ENCODE measurements around the gene CEACAM3. TPM values are rescaled to one million over a fixed set of nuclear protein-coding genes. Genes with fewer than 3 reads are reported as not detected.

Gene CEACAM3
- total and polyA plus RNA-seq, 4 donors = 0.37 to 0.70 (median 0.59) TPM; not detected in 1

- no peaks in the 10 kb centered on the region for H3K9me3 ChIP-seq (ENCODE audit: control insufficient read depth in 4 of 4, low read length in 3 of 4)
- no peaks in the 10 kb centered on the region for H3K36me3 ChIP-seq (ENCODE audit: control insufficient read depth in 4 of 4, insufficient read depth in 3 of 4, low read depth in 1 of 4, low read length in 3 of 4)
- no peak overlapping the region for H3K9ac ChIP-seq (ENCODE audit: low read depth in 1 of 2, low read length in 2 of 2)
- H3K27ac ChIP-seq (ENCODE audit: low read depth in 1 of 2, low read length in 2 of 2) = no peak overlapping the region
- H3K4me3 ChIP-seq (ENCODE audit: low read depth in 1 of 3, low read length in 3 of 3) = no peak overlapping the region
- TF ChIP-seq RAD21 (IDR thresholded peaks at IDR 0.05) (peak in 1 of 2 donors; percentile 47), CTCF (IDR thresholded peaks at IDR 0.05; ENCODE audit: low read depth, low read length, missing input control) (peak; percentile 56), REST (IDR thresholded peaks at IDR 0.05) (no peak)
- peak; percentile 70 for DNase-seq (ENCODE audit: low spot score)
- no peaks in the 10 kb centered on the region for H3K4me1 ChIP-seq (ENCODE audit: control insufficient read depth in 4 of 4, insufficient read depth in 4 of 4, low read length in 3 of 4)
- peaks cover 0 to 6% (median 1%) of the 10 kb centered on the region in 4 donors for H3K27me3 ChIP-seq (ENCODE audit: control insufficient read depth in 4 of 4, insufficient read depth in 4 of 4, low read length in 3 of 4)
- WGBS = 8% methylated on average over 12 of the region's 12 CpGs
These were observed 43.2 kb upstream of the CEACAM3 start for GRCh38 chr19:41753159-41753558.

- TF ChIP-seq YY1 (IDR thresholded peaks at IDR 0.05) (no peak), MAX (IDR thresholded peaks at IDR 0.05) (no peak), FOXA1 (IDR thresholded peaks at IDR 0.05) (no peak), RAD21 (IDR thresholded peaks at IDR 0.05) (peak; percentile 22 to 63), NR2F2 (IDR thresholded peaks at IDR 0.05) (no peak), RXRA (IDR thresholded peaks at IDR 0.05) (no peak), HNF4G (IDR thresholded peaks at IDR 0.05) (no peak), FOXA2 (IDR thresholded peaks at IDR 0.05) (no peak), GABPA (IDR thresholded peaks at IDR 0.05 in 1 of 2, conservative IDR thresholded peaks at IDR 0.05 in 1 of 2) (no peak), ATF3 (IDR thresholded peaks at IDR 0.05) (no peak), REST (IDR thresholded peaks at IDR 0.05) (no peak), ZBTB33 (IDR thresholded peaks at IDR 0.05) (no peak), CTCF (IDR thresholded peaks at IDR 0.05; ENCODE audit: low read depth, low read length, missing input control) (peak; percentile 56), TAF1 (conservative IDR thresholded peaks at IDR 0.05) (no peak), EGR1 (IDR thresholded peaks at IDR 0.05; ENCODE audit: low read depth in 2 of 2) (no peak), HNF4A (conservative IDR thresholded peaks at IDR 0.05) (no peak)
- H3K4me1 ChIP-seq (ENCODE audit: control insufficient read depth in 4 of 4, insufficient read depth in 4 of 4, low read length in 3 of 4) = no peaks in the 10 kb centered on the region
- H3K9me3 ChIP-seq (ENCODE audit: control insufficient read depth in 4 of 4, low read length in 3 of 4) = no peaks in the 10 kb centered on the region
- WGBS = 9% methylated on average over 4 of the region's 4 CpGs
- H3K27me3 ChIP-seq (ENCODE audit: control insufficient read depth in 4 of 4, insufficient read depth in 4 of 4, low read length in 3 of 4) = peaks cover 0 to 6% (median 1%) of the 10 kb centered on the region in 4 donors
- DNase-seq (ENCODE audit: low spot score) = peak; percentile 53
- H3K36me3 ChIP-seq (ENCODE audit: control insufficient read depth in 4 of 4, insufficient read depth in 3 of 4, low read depth in 1 of 4, low read length in 3 of 4) = no peaks in the 10 kb centered on the region
- H3K27ac ChIP-seq (ENCODE audit: low read depth in 1 of 2, low read length in 2 of 2) = no peak overlapping the region
- no peak overlapping the region for H3K9ac ChIP-seq (ENCODE audit: low read depth in 1 of 2, low read length in 2 of 2)
- no peak overlapping the region for H3K4me3 ChIP-seq (ENCODE audit: low read depth in 1 of 3, low read length in 3 of 3)
These were observed 42.4 kb upstream of the CEACAM3 start for GRCh38 chr19:41753936-41754529.

All from liver (tissue), 9 donors.